Endothelial cell of umbilical vein (primary cell): ENCODE results near the gene GGT7. TPM values are rescaled to one million over a fixed set of nuclear protein-coding genes. Genes with fewer than 3 reads are reported as not detected.

Experiments used
- BruUV-seq: library from RNA; stranded (reverse); fragments of 400-500 nt; replicated peaks from 2 replicates; lab custom pipeline; 2021; lab: Mats Ljungman, UMichigan
- CTCF ChIA-PET: fragments of 300-600, 350-600 bp; sonication (Branson Sonifier 250); formaldehyde crosslinking; loops from one replicate; lab custom pipeline; 2021; ENCODE audit warnings: antibody characterized with exemption, inconsistent platforms; lab: Charles Lee
- POLR2A ChIA-PET: fragments of 300-600, 350-600 bp; sonication (Branson Sonifier 250); formaldehyde crosslinking; loops from one replicate; lab custom pipeline; 2021; ENCODE audit warnings: antibody characterized with exemption, inconsistent platforms; lab: Charles Lee
- DNase-seq: peaks from one replicate; pipeline ENCODE4 v3.0.0-alpha.2; 2011; ENCODE audit warnings: low read depth, low spot score
- FAIRE-seq: peaks from 2 replicates; lab custom pipeline; 2011; peaks lifted over from hg19 to GRCh38; lab: Jason Lieb, UNC
- H2AFZ ChIP-seq: 2 replicates; pipeline ENCODE4 v1.6.0; 2012; ENCODE audit warnings: low read depth, low read length, control low read depth, inconsistent platforms
- H3K27ac ChIP-seq: 2 replicates; pipeline ENCODE4 v1.5.1; 2011; ENCODE audit warnings: low read depth, mild to moderate bottlenecking, control low read depth, low read length, moderate library complexity; ENCODE audit not compliant: insufficient read depth
- H3K27me3 ChIP-seq, 2 experiments: 2 replicates each; pipeline versions ENCODE4 v1.6.0 to v1.6.1; 2011; ENCODE audit warnings: low read length in 2 of 2, mixed read lengths in 1 of 2; ENCODE audit not compliant: control insufficient read depth in 2 of 2, insufficient read depth in 2 of 2
- H3K36me3 ChIP-seq, 2 experiments: 2 replicates in 1 of 2; 3 replicates in 1 of 2; pipeline ENCODE4 v1.5.1; 2011; ENCODE audit warnings: low read length in 2 of 2, mild to moderate bottlenecking in 1 of 2, moderate library complexity in 1 of 2; ENCODE audit not compliant: control insufficient read depth in 2 of 2, insufficient read depth in 2 of 2; ENCODE audit errors: extremely low read depth in 1 of 2
- H3K4me1 ChIP-seq: 3 replicates; pipeline ENCODE4 v1.5.1; 2011; ENCODE audit warnings: mild to moderate bottlenecking, low read length; ENCODE audit not compliant: control insufficient read depth, insufficient read depth; ENCODE audit errors: extremely low read depth
- H3K4me2 ChIP-seq: 2 replicates; pipeline ENCODE4 v1.6.1; 2011; ENCODE audit warnings: low read length, control low read depth, mixed read lengths; ENCODE audit not compliant: insufficient read depth
- H3K4me3 ChIP-seq, 3 experiments: fragments of 200-600 bp in 1 of 3; sonication (generic), shearing (Covaris generic) in 1 of 3; replicated peaks in 1 of 3; 2 replicates each; pipeline ENCODE4 v1.5.1; 2011 to 2016; ENCODE audit warnings: control low read depth in 3 of 3, low read length in 3 of 3, mild to moderate bottlenecking in 2 of 3, inconsistent platforms in 1 of 3, low read depth in 1 of 3, moderate library complexity in 1 of 3; ENCODE audit not compliant: insufficient read depth in 1 of 3
- H3K79me2 ChIP-seq: 2 replicates; pipeline ENCODE4 v1.6.0; 2012; ENCODE audit warnings: low read length, inconsistent platforms; ENCODE audit not compliant: control insufficient read depth, insufficient read depth
- H3K9ac ChIP-seq: replicated peaks from 2 replicates; pipeline ENCODE3; 2011; ENCODE audit warnings: low read length, control low read depth; ENCODE audit not compliant: insufficient read depth; ENCODE audit errors: extremely low read depth
- H3K9me1 ChIP-seq: replicated peaks from 3 replicates; pipeline ENCODE4 v1.6.0; 2011; ENCODE audit warnings: mild to moderate bottlenecking, low read length; ENCODE audit not compliant: control insufficient read depth, insufficient read depth; ENCODE audit errors: extremely low read depth
- H3K9me3 ChIP-seq: replicated peaks from 2 replicates; pipeline ENCODE4 v1.5.1; 2012; ENCODE audit warnings: low read length, inconsistent platforms; ENCODE audit not compliant: control insufficient read depth, insufficient read depth
- H4K20me1 ChIP-seq: replicated peaks from 2 replicates; pipeline ENCODE3; 2011; ENCODE audit warnings: mild to moderate bottlenecking, low read length; ENCODE audit not compliant: control insufficient read depth, insufficient read depth; ENCODE audit errors: extremely low read depth
- CTCF ChIP-seq, 2 donors: IDR thresholded peaks; 1 replicate in 1 of 2; 2 replicates in 1 of 2; pipeline ENCODE4 v1.5.1; 2011; ENCODE audit warnings: low read length in 2 of 2, mild to moderate bottlenecking in 2 of 2, moderate library complexity in 2 of 2, control low read depth in 1 of 2, inconsistent platforms in 1 of 2, low read depth in 1 of 2; ENCODE audit not compliant: insufficient read depth in 1 of 2; ENCODE audit errors: extremely low read depth in 1 of 2
- EZH2 ChIP-seq: IDR thresholded peaks from 2 replicates; pipeline ENCODE4 v1.6.1; 2012; ENCODE audit warnings: borderline replicate concordance, low read depth, mild to moderate bottlenecking, moderate library complexity, low read length, inconsistent platforms; ENCODE audit not compliant: severe bottlenecking
- FOS ChIP-seq: IDR thresholded peaks from 2 replicates; pipeline ENCODE4 v1.6.1; 2011; ENCODE audit warnings: mild to moderate bottlenecking, low read length, moderate library complexity, borderline replicate concordance; ENCODE audit not compliant: insufficient read depth
- GATA2 ChIP-seq: IDR thresholded peaks from 2 replicates; pipeline ENCODE4 v1.7.0; 2011; ENCODE audit warnings: low read depth, mild to moderate bottlenecking, moderate library complexity, mixed read lengths, low read length; ENCODE audit not compliant: insufficient read length, insufficient read depth
- JUN ChIP-seq: IDR thresholded peaks from 2 replicates; pipeline ENCODE4 v1.6.1; 2011; ENCODE audit warnings: borderline replicate concordance, low read depth; ENCODE audit not compliant: insufficient read length, insufficient read depth
- MAX ChIP-seq: IDR thresholded peaks from 2 replicates; pipeline ENCODE4 v1.6.1; 2011; ENCODE audit not compliant: insufficient read depth, insufficient read length
- MYC ChIP-seq: IDR thresholded peaks from one replicate; pipeline ENCODE4 v1.6.1; 2011; ENCODE audit warnings: mild to moderate bottlenecking, low read depth, low read length
- POLR2A ChIP-seq: IDR thresholded peaks from 2 replicates; pipeline ENCODE4 v1.6.1; 2012; ENCODE audit warnings: low read depth, mild to moderate bottlenecking, control low read depth, low read length
- POLR2AphosphoS5 ChIP-seq: IDR thresholded peaks from 2 replicates; pipeline ENCODE4 v1.6.1; 2012; ENCODE audit warnings: low read depth, mild to moderate bottlenecking, control low read depth, low read length, moderate library complexity; ENCODE audit not compliant: insufficient read depth
- dilution Hi-C: fragments of 300-500 bp; cut with MboI; formaldehyde crosslinking; loops from one replicate; pipeline ENCODE4 v1.15.0; 2019; ENCODE audit warnings: low sequenced_read_pairs; ENCODE audit not compliant: extremely low pct_ligation_motif_present
- intact Hi-C: fragments of 100-400 bp; cut with micrococcal nuclease; formaldehyde crosslinking; loops from one replicate; pipeline ENCODE4 v1.10.0; 2022
- polyA plus RNA-seq, 4 experiments: library from polyadenylated mRNA; depleted of rRNA in 3 of 4; stranded (reverse) in 3 of 4; unstranded in 1 of 4; fragments of >200 nt; gene quantifications; 2 replicates each; pipeline versions ENCODE4 v1.2.1 to v1.2.3, GENCODE V29; 2011 to 2012; ENCODE audit warnings: missing spikeins in 1 of 4
- total RNA-seq: library from RNA; stranded (reverse); gene quantifications from 2 replicates; pipeline ENCODE4 v1.2.3, GENCODE V29; 2021

The GGT7 gene
- total and polyA plus RNA-seq, 2 donors (not counting 3 experiments of a cell fraction or from before 2014, with no cell fraction given) = 4.1 to 5.0 TPM

GRCh38 chr20:34815636-34816035 is 57.0 kb downstream of the GGT7 start:
- Histone ChIP-seq H3K4me1 (no peaks in the 10 kb centered on the region), H3K9me1 (no peaks in the 10 kb centered on the region), H3K9me3 (no peaks in the 10 kb centered on the region), H3K79me2 (peaks cover 81% of the 10 kb centered on the region), H2AFZ (no peak overlapping the region), H3K27ac (no peak overlapping the region), H3K27me3 (no peaks in the 10 kb centered on the region), H3K4me3 (no peak overlapping the region), H3K4me2 (no peak overlapping the region), H3K36me3 (no peaks in the 10 kb centered on the region), H3K9ac (no peak overlapping the region), H4K20me1 (peaks cover 16% of the 10 kb centered on the region)
- DNase-seq (no peak), FAIRE-seq (no peak)
- BruUV-seq = no TSS peak
- dilution Hi-C loops (no loop called here), intact Hi-C loops (no loop called here)
- ChIA-PET POLR2A (no interaction called here), CTCF (no interaction called here)
- TF ChIP-seq FOS = no peak
- no peak for TF ChIP-seq CTCF (IDR thresholded peaks at IDR 0.05; ENCODE audit: extremely low read depth in 1 of 2, insufficient read depth in 1 of 2, low read depth in 1 of 2, low read length in 2 of 2)
- no peak for TF ChIP-seq EZH2
- TF ChIP-seq GATA2 = no peak
- no peak for TF ChIP-seq POLR2AphosphoS5
- TF ChIP-seq MAX = no peak
- TF ChIP-seq POLR2A = no peak
- no peak for TF ChIP-seq JUN
- TF ChIP-seq MYC = no peak
